ENCODE results near the gene SFMBT1.

SFMBT1 gene

GRCh38 chr3:53045518-53046170 is at the start of gene SFMBT1:
Gene SFMBT1 (minus strand): TSS chr3:53046073. CDS start chr3:52969128, 76,945 bp downstream.
- DNase-seq (ENCODE audit: low read depth) = peak; percentile 71

- DNase-seq (ENCODE audit: low read depth) = no peak
Observed at GRCh38 chr3:53092942-53093341, 47.1 kb upstream of the SFMBT1 start.

GRCh38 chr3:53092216-53092615 is 46.3 kb upstream of the SFMBT1 start:
- no peak for DNase-seq (ENCODE audit: low read depth)

- no peak for DNase-seq (ENCODE audit: low read depth)
Observed at GRCh38 chr3:53091011-53091410, 45.1 kb upstream of the SFMBT1 start.

GRCh38 chr3:53089511-53089910 is 43.6 kb upstream of the SFMBT1 start:
- no peak for DNase-seq (ENCODE audit: low read depth)

- no peak for DNase-seq (ENCODE audit: low read depth)
Observed at GRCh38 chr3:53085476-53085875, 39.6 kb upstream of the SFMBT1 start.

GRCh38 chr3:53084310-53085001 is 38.6 kb upstream of the SFMBT1 start:
- no peak for DNase-seq (ENCODE audit: low read depth)

GRCh38 chr3:53083949-53084309 is 38.1 kb upstream of the SFMBT1 start:
- no peak for DNase-seq (ENCODE audit: low read depth)

GRCh38 chr3:53083521-53083920 is 37.6 kb upstream of the SFMBT1 start:
- no peak for DNase-seq (ENCODE audit: low read depth)

GRCh38 chr3:53082736-53083135 is 36.9 kb upstream of the SFMBT1 start:
- DNase-seq (ENCODE audit: low read depth) = no peak

- no peak for DNase-seq (ENCODE audit: low read depth)
Observed at GRCh38 chr3:53081318-53081717, 35.4 kb upstream of the SFMBT1 start.

- no peak for DNase-seq (ENCODE audit: low read depth)
Observed at GRCh38 chr3:53080612-53081205, 34.8 kb upstream of the SFMBT1 start.

- DNase-seq (ENCODE audit: low read depth) = no peak
Observed at GRCh38 chr3:53079791-53080555, 34.1 kb upstream of the SFMBT1 start.

GRCh38 chr3:53079147-53079546 is 33.3 kb upstream of the SFMBT1 start:
- DNase-seq (ENCODE audit: low read depth) = no peak

GRCh38 chr3:53078656-53079055 is 32.8 kb upstream of the SFMBT1 start:
- no peak for DNase-seq (ENCODE audit: low read depth)

- DNase-seq (ENCODE audit: low read depth) = no peak
Observed at GRCh38 chr3:53077476-53078220, 31.8 kb upstream of the SFMBT1 start.

- no peak for DNase-seq (ENCODE audit: low read depth)
Observed at GRCh38 chr3:53075743-53076140, 29.9 kb upstream of the SFMBT1 start.

- no peak for DNase-seq (ENCODE audit: low read depth)
Observed at GRCh38 chr3:53074761-53075742, 29.2 kb upstream of the SFMBT1 start.

- no peak for DNase-seq (ENCODE audit: low read depth)
Observed at GRCh38 chr3:53074366-53074696, 28.5 kb upstream of the SFMBT1 start.

GRCh38 chr3:53073553-53074365 is 27.9 kb upstream of the SFMBT1 start:
- no peak for DNase-seq (ENCODE audit: low read depth)
